H1 (cell line): ENCODE measurements around the gene ENPP6.

Experiments
- EZH2 ChIP-seq: fragments of 200-600 bp; sonication (generic); IDR thresholded peaks from 2 replicates; pipeline ENCODE4 v1.7.1; 2012; ENCODE audit warnings: low read depth, mild to moderate bottlenecking, moderate library complexity, low read length, inconsistent platforms; ENCODE audit not compliant: severe bottlenecking
- POLR2A ChIP-seq, 2 experiments: IDR thresholded peaks; 1 replicate in 1 of 2; 2 replicates in 1 of 2; pipeline ENCODE4 v1.6.1; 2011; ENCODE audit warnings: low read depth in 2 of 2, low read length in 2 of 2, mild to moderate bottlenecking in 2 of 2; ENCODE audit errors: control extremely low read depth in 1 of 2
- POLR2AphosphoS5 ChIP-seq: IDR thresholded peaks from 2 replicates; pipeline ENCODE4 v1.6.1; 2011; ENCODE audit warnings: low read depth, low read length
- RFX5 ChIP-seq: IDR thresholded peaks from 2 replicates; pipeline ENCODE4 v1.6.1; 2011; ENCODE audit warnings: low read depth, low read length, improper control_type of control experiment, borderline replicate concordance
- SP4 ChIP-seq: IDR thresholded peaks from 2 replicates; pipeline ENCODE4 v1.6.1; 2012; ENCODE audit warnings: low read length, inconsistent platforms
- TAF1 ChIP-seq: IDR thresholded peaks from 2 replicates; pipeline ENCODE4 v1.6.1; 2011; ENCODE audit warnings: mild to moderate bottlenecking, low read depth, low read length
- TCF12 ChIP-seq: IDR thresholded peaks from 2 replicates; pipeline ENCODE4 v1.6.1; 2011; ENCODE audit warnings: low read depth, mild to moderate bottlenecking, low read length
- USF2 ChIP-seq: IDR thresholded peaks from 2 replicates; pipeline ENCODE4 v1.6.1; 2011; ENCODE audit warnings: low read length, improper control_type of control experiment
- TF ChIP-seq, protein P1 (sequence below), 3 experiments: IDR thresholded peaks; 1 replicate in 2 of 3; 2 replicates in 1 of 3; pipeline versions ENCODE4 v1.5.1 to v1.6.1; 2011; ENCODE audit warnings: low read length in 3 of 3, mild to moderate bottlenecking in 3 of 3, inconsistent platforms in 2 of 3, low read depth in 1 of 3, moderate library complexity in 1 of 3; ENCODE audit not compliant: insufficient read depth in 1 of 3; ENCODE audit errors: control extremely low read depth in 1 of 3

GRCh38 chr4:184148738-184149637 lies 68.7 kb downstream of the ENPP6 start:
- TF ChIP-seq POLR2A (IDR thresholded peaks at IDR 0.05; ENCODE audit: control extremely low read depth in 1 of 2, low read depth in 2 of 2, low read length in 2 of 2) (no peak), SP4 (no peak), TCF12 (no peak), POLR2AphosphoS5 (no peak), USF2 (no peak), RFX5 (no peak), TAF1 (no peak), EZH2 (no peak)
- TF ChIP-seq, protein P1, sequence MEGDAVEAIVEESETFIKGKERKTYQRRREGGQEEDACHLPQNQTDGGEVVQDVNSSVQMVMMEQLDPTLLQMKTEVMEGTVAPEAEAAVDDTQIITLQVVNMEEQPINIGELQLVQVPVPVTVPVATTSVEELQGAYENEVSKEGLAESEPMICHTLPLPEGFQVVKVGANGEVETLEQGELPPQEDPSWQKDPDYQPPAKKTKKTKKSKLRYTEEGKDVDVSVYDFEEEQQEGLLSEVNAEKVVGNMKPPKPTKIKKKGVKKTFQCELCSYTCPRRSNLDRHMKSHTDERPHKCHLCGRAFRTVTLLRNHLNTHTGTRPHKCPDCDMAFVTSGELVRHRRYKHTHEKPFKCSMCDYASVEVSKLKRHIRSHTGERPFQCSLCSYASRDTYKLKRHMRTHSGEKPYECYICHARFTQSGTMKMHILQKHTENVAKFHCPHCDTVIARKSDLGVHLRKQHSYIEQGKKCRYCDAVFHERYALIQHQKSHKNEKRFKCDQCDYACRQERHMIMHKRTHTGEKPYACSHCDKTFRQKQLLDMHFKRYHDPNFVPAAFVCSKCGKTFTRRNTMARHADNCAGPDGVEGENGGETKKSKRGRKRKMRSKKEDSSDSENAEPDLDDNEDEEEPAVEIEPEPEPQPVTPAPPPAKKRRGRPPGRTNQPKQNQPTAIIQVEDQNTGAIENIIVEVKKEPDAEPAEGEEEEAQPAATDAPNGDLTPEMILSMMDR (IDR thresholded peaks at IDR 0.05; ENCODE audit: control extremely low read depth in 1 of 3, insufficient read depth in 1 of 3, low read depth in 1 of 3, low read length in 3 of 3): no peak
